Neural progenitor cell (in vitro differentiated cells): ENCODE results near the gene DNAH9. TPM values are rescaled to one million over a fixed set of nuclear protein-coding genes. Genes with fewer than 3 reads are reported as not detected.

Source experiments
- DNase-seq: peaks from one replicate; pipeline ENCODE4 v3.0.0-alpha.2; 2016; ENCODE audit warnings: low spot score
- H2AFZ ChIP-seq: fragments of 200-600 bp; sonication (generic); replicated peaks from 2 replicates; pipeline ENCODE4 v1.6.1; 2016; ENCODE audit warnings: antibody characterized with exemption
- H3F3A ChIP-seq: fragments of 200-600 bp; sonication (generic); 2 replicates; pipeline ENCODE4 v1.6.1; 2016; ENCODE audit warnings: antibody characterized with exemption, low read depth
- H3K27ac ChIP-seq: fragments of 200-600 bp; sonication (generic); 2 replicates; pipeline ENCODE4 v1.5.1; 2016; ENCODE audit warnings: mild to moderate bottlenecking
- H3K27me3 ChIP-seq: fragments of 200-600 bp; sonication (generic); 2 replicates; pipeline ENCODE4 v1.6.1; 2016; ENCODE audit warnings: mild to moderate bottlenecking, moderate library complexity
- H3K36me3 ChIP-seq: fragments of 200-600 bp; sonication (generic); 2 replicates; pipeline ENCODE4 v1.5.1; 2016
- H3K4me1 ChIP-seq: fragments of 200-600 bp; sonication (generic); 2 replicates; pipeline ENCODE4 v1.6.1; 2016; ENCODE audit warnings: mixed run types
- H3K4me2 ChIP-seq: fragments of 200-600 bp; sonication (generic); 2 replicates; pipeline ENCODE4 v1.6.1; 2016
- H3K4me3 ChIP-seq: fragments of 200-600 bp; sonication (generic); 2 replicates; pipeline ENCODE4 v1.5.1; 2016
- H3K79me2 ChIP-seq: fragments of 200-600 bp; sonication (generic); 2 replicates; pipeline ENCODE4 v1.6.1; 2016; ENCODE audit warnings: low read depth
- H3K9ac ChIP-seq: fragments of 200-600 bp; sonication (generic); 2 replicates; pipeline ENCODE4 v1.6.1; 2016
- H3K9me3 ChIP-seq: fragments of 200-600 bp; sonication (generic); 2 replicates; pipeline ENCODE4 v1.5.1; 2016; ENCODE audit warnings: low read depth
- H4K20me1 ChIP-seq: fragments of 200-600 bp; sonication (generic); 2 replicates; pipeline ENCODE4 v1.6.1; 2016; ENCODE audit warnings: low read depth
- H3K27ac Mint-ChIP-seq: 3 replicates; pipeline ENCODE4 v1.8.0; 2021; ENCODE audit warnings: mixed read lengths
- H3K27me3 Mint-ChIP-seq: 2 replicates; pipeline ENCODE4 v1.8.0; 2022; ENCODE audit warnings: low read depth, mild to moderate bottlenecking, inconsistent platforms, moderate library complexity, mixed read lengths; ENCODE audit not compliant: insufficient read depth
- H3K36me3 Mint-ChIP-seq: 3 replicates; pipeline ENCODE4 v1.8.0; 2021; ENCODE audit warnings: mixed read lengths
- H3K4me1 Mint-ChIP-seq: 3 replicates; pipeline ENCODE4 v1.8.0; 2021; ENCODE audit warnings: mixed read lengths
- H3K4me3 Mint-ChIP-seq: 3 replicates; pipeline ENCODE4 v1.8.0; 2021; ENCODE audit warnings: mild to moderate bottlenecking, moderate library complexity, mixed read lengths
- H3K9me3 Mint-ChIP-seq: 3 replicates; pipeline ENCODE4 v1.8.0; 2020; ENCODE audit warnings: mixed read lengths
- EZH2 ChIP-seq: fragments of 200-600 bp; sonication (generic); IDR thresholded peaks from 2 replicates; pipeline ENCODE4 v1.6.1; 2017; ENCODE audit warnings: antibody characterized with exemption, mild to moderate bottlenecking, moderate library complexity
- EZH2phosphoT487 ChIP-seq: fragments of 200-600 bp; sonication (generic); IDR thresholded peaks from 2 replicates; pipeline ENCODE4 v1.6.1; 2017; ENCODE audit warnings: antibody characterized with exemption
- total RNA-seq: library from RNA; depleted of rRNA; stranded (reverse); fragments of >200 nt; gene quantifications from 2 replicates; pipeline ENCODE4 v1.2.3, GENCODE V29; 2015; ENCODE audit warnings: low replicate concordance
- TF ChIP-seq, protein P1 (sequence below): fragments of 200-600 bp; sonication (generic); IDR thresholded peaks from 2 replicates; pipeline ENCODE4 v1.5.1; 2017; ENCODE audit warnings: antibody characterized with exemption, mild to moderate bottlenecking

Gene DNAH9
- total RNA-seq, 1 donor from 2014 or later = 1.3 TPM

DNA sequence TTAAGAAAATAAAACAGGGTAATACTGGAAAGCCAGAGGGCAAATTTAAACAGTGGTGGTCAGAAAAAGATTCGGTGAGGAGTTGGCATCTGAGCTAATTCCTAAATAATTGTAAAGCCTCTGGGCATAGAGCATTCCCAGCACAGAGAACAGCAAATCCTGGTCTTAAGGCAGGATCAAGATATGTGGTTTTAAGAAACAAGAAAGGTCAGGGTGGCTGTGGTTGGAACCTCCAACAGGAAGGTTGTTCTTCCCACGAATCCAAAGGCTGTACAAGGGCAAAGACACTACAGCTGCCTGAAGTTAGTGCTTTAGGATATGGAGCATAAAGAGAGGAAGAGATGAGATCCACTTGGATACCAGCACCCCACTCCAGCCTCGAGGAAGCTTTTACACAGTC, 284.4 kb downstream of the DNAH9 start:
- Mint-ChIP-seq H3K4me3 (no peak overlapping the region), H3K9me3 (no peaks in the 10 kb centered on the region), H3K4me1 (no peaks in the 10 kb centered on the region), H3K36me3 (no peaks in the 10 kb centered on the region), H3K27me3 (no peaks in the 10 kb centered on the region), H3K27ac (no peak overlapping the region)
- Histone ChIP-seq H3K27ac (no peak overlapping the region), H3K4me2 (no peak overlapping the region), H4K20me1 (no peaks in the 10 kb centered on the region), H2AFZ (no peak overlapping the region), H3K9me3 (no peaks in the 10 kb centered on the region), H3K9ac (no peak overlapping the region), H3K4me1 (peaks cover 26% of the 10 kb centered on the region), H3K4me3 (no peak overlapping the region), H3K36me3 (no peaks in the 10 kb centered on the region), H3F3A (no peaks in the 10 kb centered on the region), H3K79me2 (no peaks in the 10 kb centered on the region), H3K27me3 (no peaks in the 10 kb centered on the region)
- no peak for DNase-seq
- TF ChIP-seq, protein P1, sequence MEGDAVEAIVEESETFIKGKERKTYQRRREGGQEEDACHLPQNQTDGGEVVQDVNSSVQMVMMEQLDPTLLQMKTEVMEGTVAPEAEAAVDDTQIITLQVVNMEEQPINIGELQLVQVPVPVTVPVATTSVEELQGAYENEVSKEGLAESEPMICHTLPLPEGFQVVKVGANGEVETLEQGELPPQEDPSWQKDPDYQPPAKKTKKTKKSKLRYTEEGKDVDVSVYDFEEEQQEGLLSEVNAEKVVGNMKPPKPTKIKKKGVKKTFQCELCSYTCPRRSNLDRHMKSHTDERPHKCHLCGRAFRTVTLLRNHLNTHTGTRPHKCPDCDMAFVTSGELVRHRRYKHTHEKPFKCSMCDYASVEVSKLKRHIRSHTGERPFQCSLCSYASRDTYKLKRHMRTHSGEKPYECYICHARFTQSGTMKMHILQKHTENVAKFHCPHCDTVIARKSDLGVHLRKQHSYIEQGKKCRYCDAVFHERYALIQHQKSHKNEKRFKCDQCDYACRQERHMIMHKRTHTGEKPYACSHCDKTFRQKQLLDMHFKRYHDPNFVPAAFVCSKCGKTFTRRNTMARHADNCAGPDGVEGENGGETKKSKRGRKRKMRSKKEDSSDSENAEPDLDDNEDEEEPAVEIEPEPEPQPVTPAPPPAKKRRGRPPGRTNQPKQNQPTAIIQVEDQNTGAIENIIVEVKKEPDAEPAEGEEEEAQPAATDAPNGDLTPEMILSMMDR = no peak
- no peak for TF ChIP-seq EZH2
- TF ChIP-seq EZH2phosphoT487 = no peak

DNA sequence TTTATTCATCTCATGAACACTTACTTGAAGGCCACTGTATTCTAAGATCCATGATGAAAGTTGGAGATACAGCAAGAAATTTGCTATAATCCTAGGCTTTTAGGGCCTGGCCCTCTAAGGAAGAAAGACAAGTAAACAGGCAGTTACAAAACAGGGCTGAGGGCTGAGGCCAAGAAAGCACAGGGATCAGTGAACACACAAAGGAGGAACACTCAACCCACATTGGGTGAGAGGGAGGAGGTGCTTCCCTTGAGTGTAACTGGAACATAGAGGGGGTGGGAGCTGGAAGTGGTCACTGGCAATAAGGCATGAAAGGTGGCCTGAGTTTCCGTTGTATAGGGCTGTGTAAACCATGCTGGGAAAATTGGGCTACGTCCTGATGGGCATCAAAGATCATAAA, 286.8 kb downstream of the DNAH9 start:
- no peak for TF ChIP-seq EZH2
- TF ChIP-seq, protein P1 = no peak
- TF ChIP-seq EZH2phosphoT487 = no peak
- peak; percentile 14 for DNase-seq
- no peak overlapping the region for H3K27ac Mint-ChIP-seq
- H3K27me3 ChIP-seq = no peaks in the 10 kb centered on the region
- H2AFZ ChIP-seq = peak overlapping the region; percentile 75
- no peaks in the 10 kb centered on the region for H3K79me2 ChIP-seq
- H3K27ac ChIP-seq = no peak overlapping the region
- peak overlapping the region; percentile 32 for H3K4me2 ChIP-seq
- no peak overlapping the region for H3K4me3 Mint-ChIP-seq
- no peaks in the 10 kb centered on the region for H3F3A ChIP-seq
- H3K36me3 Mint-ChIP-seq = no peaks in the 10 kb centered on the region
- peaks cover 4% of the 10 kb centered on the region for H3K4me1 Mint-ChIP-seq
- H3K36me3 ChIP-seq = no peaks in the 10 kb centered on the region
- H3K4me3 ChIP-seq = no peak overlapping the region
- H3K27me3 Mint-ChIP-seq = peaks cover 3% of the 10 kb centered on the region
- no peak overlapping the region for H3K9ac ChIP-seq
- H3K9me3 Mint-ChIP-seq = no peaks in the 10 kb centered on the region
- no peaks in the 10 kb centered on the region for H3K9me3 ChIP-seq
- H3K4me1 ChIP-seq = peaks cover 30% of the 10 kb centered on the region
- H4K20me1 ChIP-seq = no peaks in the 10 kb centered on the region

DNA sequence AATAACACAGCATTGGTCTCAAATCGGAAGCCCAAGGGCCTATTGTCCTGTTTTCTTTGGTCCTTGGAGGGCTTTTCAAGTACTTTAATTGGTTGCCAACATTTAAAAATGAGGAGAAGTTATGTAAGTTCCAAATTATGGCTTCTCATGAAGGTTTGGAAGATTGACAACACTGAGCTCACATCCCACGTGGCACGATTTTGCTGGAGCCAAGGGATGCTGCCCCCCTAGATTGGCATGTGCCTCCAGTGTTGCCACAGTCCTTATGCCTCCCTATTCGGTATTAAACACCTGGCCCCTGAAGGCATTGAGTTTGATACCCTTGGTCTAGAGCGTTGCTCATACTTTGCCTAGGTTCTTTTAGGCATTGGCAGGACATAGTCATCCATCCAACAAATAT, 291.0 kb downstream of the DNAH9 start:
- Histone ChIP-seq H3K79me2 (no peaks in the 10 kb centered on the region), H2AFZ (no peak overlapping the region), H4K20me1 (no peaks in the 10 kb centered on the region), H3K27ac (no peak overlapping the region), H3K9me3 (no peaks in the 10 kb centered on the region), H3K4me2 (no peak overlapping the region), H3F3A (no peaks in the 10 kb centered on the region), H3K4me3 (no peak overlapping the region), H3K4me1 (peaks cover 19% of the 10 kb centered on the region), H3K27me3 (no peaks in the 10 kb centered on the region), H3K9ac (no peak overlapping the region), H3K36me3 (no peaks in the 10 kb centered on the region)
- Mint-ChIP-seq H3K36me3 (no peaks in the 10 kb centered on the region), H3K9me3 (no peaks in the 10 kb centered on the region), H3K4me3 (no peak overlapping the region), H3K27ac (no peak overlapping the region), H3K4me1 (peaks cover 4% of the 10 kb centered on the region), H3K27me3 (peaks cover 3% of the 10 kb centered on the region)
- no peak for TF ChIP-seq EZH2
- TF ChIP-seq, protein P1 = no peak
- TF ChIP-seq EZH2phosphoT487 = no peak
- DNase-seq = no peak
